ENCODE measurements around the gene DYNC1LI2.

DNA sequence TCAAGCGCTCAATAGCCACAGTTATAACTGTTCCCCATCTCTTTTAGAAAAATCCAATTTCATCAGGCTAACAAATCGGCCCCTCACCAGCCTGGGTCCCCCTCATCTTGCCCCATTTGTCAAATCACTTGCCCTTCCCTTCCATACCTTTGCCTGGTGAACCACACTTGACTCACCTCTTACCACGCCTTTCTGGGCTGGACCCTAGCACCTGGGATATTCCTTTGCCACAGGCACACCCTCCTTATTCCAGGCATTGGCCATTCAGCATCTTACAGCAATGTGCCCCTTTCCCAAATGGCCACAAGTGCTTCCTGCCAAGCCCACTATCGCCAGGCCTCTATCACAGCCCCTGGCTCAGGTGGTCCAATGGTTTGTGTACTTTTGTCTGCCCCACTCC, 69.7 kb downstream of the DYNC1LI2 start:
- TF ChIP-seq, protein P1, sequence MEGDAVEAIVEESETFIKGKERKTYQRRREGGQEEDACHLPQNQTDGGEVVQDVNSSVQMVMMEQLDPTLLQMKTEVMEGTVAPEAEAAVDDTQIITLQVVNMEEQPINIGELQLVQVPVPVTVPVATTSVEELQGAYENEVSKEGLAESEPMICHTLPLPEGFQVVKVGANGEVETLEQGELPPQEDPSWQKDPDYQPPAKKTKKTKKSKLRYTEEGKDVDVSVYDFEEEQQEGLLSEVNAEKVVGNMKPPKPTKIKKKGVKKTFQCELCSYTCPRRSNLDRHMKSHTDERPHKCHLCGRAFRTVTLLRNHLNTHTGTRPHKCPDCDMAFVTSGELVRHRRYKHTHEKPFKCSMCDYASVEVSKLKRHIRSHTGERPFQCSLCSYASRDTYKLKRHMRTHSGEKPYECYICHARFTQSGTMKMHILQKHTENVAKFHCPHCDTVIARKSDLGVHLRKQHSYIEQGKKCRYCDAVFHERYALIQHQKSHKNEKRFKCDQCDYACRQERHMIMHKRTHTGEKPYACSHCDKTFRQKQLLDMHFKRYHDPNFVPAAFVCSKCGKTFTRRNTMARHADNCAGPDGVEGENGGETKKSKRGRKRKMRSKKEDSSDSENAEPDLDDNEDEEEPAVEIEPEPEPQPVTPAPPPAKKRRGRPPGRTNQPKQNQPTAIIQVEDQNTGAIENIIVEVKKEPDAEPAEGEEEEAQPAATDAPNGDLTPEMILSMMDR (conservative IDR thresholded peaks at IDR 0.05) = no peak
- no peak for TF ChIP-seq EZH2 (IDR thresholded peaks at IDR 0.05; ENCODE audit: low read depth)

Data from PC-9 (cell line).